Lower leg skin (tissue), 3 donors: ENCODE data around the gene MBOAT7.
A peak's percentile ranks its signal among the peaks of the same experiment; 100 is the strongest.

ENCODE experiments used
- POLR2A ChIP-seq, 2 donors: fragments of 450-650 bp; IDR thresholded peaks; one replicate each; pipeline ENCODE4 v1.6.1; 2016 to 2017; ENCODE audit warnings: antibody characterized with exemption in 2 of 2, mild to moderate bottlenecking in 1 of 2, moderate library complexity in 1 of 2
- TF ChIP-seq, protein P1 (sequence below), 3 donors: fragments of 450-650 bp; IDR thresholded peaks; one replicate each; pipeline ENCODE4 v1.5.1; 2016; ENCODE audit warnings: antibody characterized with exemption in 3 of 3, mild to moderate bottlenecking in 3 of 3, moderate library complexity in 2 of 3

DNA sequence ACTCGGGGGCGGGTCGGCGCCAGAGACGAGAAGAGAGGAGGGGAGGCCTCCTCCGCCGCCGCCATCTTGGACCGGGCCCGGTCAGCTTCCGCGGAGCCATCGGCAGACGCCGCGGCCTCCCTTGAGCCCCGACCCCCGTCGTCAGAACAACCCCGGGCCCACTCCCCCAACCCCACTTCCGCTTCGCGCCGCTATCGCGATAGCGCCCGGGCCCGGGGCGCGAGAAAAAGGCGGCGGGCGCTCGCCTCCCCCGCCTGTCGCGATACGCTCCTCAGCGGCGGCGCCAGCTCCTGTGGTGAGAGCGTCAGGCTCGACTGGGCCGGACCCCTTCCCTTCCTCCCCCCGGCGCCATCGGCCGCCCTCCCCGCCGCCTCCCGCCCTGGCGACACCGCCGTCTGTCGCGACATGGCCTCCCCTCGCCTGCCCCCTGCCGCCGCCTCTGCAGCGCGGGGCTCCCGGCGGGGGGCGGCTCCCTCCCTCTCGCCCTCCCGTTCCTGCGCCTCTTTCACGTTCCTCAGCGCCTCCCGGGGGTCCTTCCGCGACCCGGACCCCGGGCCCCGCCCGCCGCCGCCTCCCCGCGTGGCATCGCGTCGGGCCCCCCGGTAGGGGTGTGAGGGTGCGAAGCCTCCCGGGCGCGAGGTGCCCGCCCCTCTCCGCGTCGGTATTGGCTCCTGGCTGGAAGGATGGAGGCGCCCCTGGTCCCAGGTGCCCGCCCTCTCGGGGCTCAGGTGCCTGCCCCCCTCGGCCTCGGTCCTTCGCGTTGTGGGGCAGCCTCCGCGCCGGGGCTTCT is 51.5 kb downstream of the MBOAT7 start, which contains the start of gene CNOT3:
- TF ChIP-seq, protein P1, sequence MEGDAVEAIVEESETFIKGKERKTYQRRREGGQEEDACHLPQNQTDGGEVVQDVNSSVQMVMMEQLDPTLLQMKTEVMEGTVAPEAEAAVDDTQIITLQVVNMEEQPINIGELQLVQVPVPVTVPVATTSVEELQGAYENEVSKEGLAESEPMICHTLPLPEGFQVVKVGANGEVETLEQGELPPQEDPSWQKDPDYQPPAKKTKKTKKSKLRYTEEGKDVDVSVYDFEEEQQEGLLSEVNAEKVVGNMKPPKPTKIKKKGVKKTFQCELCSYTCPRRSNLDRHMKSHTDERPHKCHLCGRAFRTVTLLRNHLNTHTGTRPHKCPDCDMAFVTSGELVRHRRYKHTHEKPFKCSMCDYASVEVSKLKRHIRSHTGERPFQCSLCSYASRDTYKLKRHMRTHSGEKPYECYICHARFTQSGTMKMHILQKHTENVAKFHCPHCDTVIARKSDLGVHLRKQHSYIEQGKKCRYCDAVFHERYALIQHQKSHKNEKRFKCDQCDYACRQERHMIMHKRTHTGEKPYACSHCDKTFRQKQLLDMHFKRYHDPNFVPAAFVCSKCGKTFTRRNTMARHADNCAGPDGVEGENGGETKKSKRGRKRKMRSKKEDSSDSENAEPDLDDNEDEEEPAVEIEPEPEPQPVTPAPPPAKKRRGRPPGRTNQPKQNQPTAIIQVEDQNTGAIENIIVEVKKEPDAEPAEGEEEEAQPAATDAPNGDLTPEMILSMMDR (IDR thresholded peaks at IDR 0.05), result no peak
- peak in 1 of 2 donors; percentile 62 for TF ChIP-seq POLR2A (IDR thresholded peaks at IDR 0.05)
